ENCODE measurements around the gene BEAN1.

The BEAN1 gene

GRCh38 chr16:66521252-66521713 lies 94.2 kb downstream of the BEAN1 start:
- TF ChIP-seq CTCF (IDR thresholded peaks at IDR 0.05; ENCODE audit: low read depth, low read length), result no peak

DNA sequence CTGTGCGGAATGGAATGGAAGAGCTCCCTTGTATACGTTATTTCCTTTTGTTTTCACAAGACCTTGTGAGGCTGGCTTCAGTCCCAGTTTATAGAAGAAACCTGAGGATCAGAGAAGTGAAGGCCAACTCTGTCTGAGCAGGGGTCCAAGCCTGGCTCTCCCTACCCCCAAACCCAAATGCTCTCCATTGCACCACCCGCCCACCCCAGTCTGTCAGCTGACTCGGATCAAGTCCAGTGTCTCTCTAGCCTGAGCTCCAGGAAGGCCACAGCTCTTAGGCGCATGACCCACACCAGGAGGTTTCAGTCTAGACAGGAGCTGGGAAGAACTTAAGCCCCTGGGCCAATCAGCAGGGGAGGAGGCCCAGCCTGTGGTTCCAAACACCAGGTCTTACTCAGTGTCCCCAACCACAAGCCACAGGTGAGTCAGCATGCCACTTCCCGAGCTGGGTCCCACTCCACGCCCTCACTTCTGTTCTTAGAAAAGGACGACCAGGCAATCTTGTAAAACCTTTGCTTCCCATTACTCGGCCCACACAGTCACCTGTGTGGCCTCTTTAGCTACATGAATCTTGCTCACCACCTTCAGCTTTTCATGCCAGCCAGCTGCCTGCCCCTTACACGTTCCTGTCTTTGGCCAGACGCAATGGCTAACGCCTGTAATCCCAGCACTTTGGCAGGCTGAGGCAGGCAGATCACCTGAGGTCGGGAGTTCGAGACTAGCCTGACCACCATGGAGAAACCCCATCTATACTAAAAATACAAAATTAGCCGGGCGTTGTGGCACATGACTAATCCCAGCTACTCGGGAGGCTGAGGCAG lies 95.1 kb downstream of the BEAN1 start:
- DNase-seq (ENCODE audit: extremely low read depth, low read depth), result no peak
- no peak for TF ChIP-seq CTCF (IDR thresholded peaks at IDR 0.05; ENCODE audit: low read depth, low read length)

More at GRCh38 chr16:66521252-66521713, 94.2 kb downstream of the BEAN1 start:
- DNase-seq (ENCODE audit: extremely low read depth, low read depth), result no peak

DNA sequence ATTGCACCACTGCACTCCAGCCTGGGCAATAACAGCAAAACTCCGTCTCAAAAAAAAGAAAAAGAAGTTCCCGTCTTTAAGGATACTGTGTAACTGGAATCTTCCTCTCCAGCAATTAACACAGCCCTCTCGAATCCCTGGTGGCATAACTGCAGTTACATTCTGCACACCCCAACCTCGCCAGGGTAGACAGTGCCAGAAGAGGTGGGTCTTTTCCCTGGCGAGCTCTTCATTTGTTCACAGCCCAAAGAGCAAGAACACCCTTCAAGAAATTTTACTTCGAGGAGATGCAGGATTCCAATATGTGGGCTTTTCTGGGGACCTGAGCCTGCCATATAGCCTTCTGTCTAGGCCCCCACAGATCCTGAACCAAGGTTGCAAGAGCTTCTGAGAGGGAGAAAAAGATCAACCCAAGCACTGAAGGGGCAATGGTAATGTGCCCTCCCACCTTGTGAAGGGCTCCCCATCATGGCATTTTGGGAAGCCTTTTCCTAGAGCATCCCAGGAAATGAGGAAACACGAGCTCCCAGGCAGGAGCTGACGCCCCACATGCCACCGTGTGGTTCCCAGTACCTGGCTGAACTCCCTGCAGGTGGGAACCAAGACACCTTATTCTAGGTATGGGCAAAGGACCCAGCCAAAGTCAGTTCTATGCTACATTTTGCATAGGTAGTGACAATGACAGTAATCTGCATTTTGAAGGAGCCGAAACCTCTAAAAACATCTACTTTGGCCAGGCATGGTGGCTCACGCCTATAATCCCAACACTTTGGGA lies 95.9 kb downstream of the BEAN1 start:
- DNase-seq (ENCODE audit: extremely low read depth, low read depth), result no peak
- no peak for TF ChIP-seq CTCF (IDR thresholded peaks at IDR 0.05; ENCODE audit: low read depth, low read length)

DNA sequence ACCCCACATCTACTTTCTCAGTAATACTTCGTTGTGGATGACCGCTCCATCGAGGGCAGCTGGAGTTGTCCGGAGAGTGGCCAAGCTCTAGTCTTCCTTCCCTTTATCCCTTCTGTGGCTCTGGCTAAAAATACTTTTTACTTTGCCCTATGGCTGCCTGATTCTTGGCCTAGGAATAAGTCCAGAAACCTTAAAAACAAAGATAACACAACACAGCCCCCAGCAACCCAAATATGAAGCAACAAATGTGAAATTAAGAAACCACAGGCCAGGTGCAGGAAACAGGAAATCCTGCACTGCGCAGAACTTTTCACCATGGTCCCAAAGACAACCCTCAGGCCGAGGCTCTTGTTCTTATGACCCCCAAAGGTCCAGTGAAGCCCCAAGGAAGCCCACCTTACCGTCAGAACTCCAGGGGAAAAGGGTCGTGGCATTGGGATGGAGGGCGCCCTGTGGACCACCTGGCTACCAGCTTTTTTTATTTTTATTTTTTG lies 96.8 kb downstream of the BEAN1 start:
- TF ChIP-seq CTCF (IDR thresholded peaks at IDR 0.05; ENCODE audit: low read depth, low read length), result no peak
- DNase-seq (ENCODE audit: extremely low read depth, low read depth), result no peak

GRCh38 chr16:66524601-66525164 lies 97.6 kb downstream of the BEAN1 start:
- DNase-seq (ENCODE audit: extremely low read depth, low read depth), result no peak
- TF ChIP-seq CTCF (IDR thresholded peaks at IDR 0.05; ENCODE audit: low read depth, low read length), result no peak

DNA sequence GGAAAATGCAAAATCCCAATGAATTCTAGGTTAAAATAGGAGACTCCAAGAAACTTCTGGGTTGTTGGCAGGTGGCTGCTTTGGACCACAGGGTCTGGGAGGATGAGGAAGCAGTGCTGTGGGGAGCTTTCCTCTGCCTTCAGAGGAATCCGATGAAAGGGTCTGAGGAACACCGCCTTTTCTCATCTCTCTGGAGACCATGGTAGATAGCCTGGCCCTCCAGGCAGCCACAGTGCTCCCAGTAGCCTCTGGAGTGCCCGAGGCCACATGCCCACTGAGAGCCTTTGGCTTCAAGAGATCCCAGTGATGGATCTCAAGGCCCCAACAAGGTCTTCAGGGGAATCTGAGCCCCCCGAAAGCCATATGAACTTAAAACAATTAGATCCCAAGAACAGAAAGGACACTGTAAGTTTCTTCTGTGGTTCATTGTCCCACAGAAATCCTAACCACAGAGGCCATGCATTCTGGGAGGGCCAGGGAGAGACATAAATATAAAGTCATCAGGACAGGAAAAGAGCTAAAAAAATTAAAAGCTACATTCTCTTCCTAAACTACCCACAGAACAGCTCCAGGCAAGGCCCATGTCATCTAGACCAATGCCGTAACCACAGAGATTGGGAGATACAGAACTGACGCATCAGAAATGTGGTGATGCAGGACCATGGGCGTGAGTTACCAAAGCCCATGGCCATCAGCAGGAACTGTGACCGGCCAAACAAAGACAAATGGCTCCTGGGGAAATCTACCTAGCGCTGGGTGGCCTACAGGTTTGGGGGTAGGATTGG lies 98.5 kb downstream of the BEAN1 start:
- no peak for TF ChIP-seq CTCF (IDR thresholded peaks at IDR 0.05; ENCODE audit: low read depth, low read length)
- DNase-seq (ENCODE audit: extremely low read depth, low read depth), result no peak
